ENCODE results near the gene SPATA16.
"Not testable (repeated sequence)": the region's sequence is repeated elsewhere in the genome, so short reads cannot be mapped to it uniquely, and the experiment has no call there.

SPATA16 gene

DNA sequence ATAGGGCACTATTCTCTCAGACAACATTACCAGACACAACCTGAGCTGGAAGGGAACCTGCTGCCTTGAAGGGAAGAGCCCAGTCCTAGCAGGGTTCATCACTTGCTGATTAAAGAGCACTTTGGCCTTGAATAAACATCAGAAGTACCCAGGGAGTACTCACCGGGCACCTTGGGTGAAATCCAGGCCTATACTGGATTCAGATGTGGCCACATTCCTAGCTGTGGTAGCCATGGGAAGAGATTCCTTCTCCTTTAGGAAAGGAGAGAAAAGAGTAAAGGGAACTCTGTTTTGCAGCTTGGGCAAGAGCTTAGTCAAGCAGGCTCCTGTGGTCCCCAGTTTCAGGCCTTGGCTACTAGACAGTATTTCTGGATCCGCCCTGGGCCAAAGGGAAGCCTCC lies 195.0 kb downstream of the SPATA16 start:
- DNase-seq (ENCODE audit: low spot score): no peak

DNA sequence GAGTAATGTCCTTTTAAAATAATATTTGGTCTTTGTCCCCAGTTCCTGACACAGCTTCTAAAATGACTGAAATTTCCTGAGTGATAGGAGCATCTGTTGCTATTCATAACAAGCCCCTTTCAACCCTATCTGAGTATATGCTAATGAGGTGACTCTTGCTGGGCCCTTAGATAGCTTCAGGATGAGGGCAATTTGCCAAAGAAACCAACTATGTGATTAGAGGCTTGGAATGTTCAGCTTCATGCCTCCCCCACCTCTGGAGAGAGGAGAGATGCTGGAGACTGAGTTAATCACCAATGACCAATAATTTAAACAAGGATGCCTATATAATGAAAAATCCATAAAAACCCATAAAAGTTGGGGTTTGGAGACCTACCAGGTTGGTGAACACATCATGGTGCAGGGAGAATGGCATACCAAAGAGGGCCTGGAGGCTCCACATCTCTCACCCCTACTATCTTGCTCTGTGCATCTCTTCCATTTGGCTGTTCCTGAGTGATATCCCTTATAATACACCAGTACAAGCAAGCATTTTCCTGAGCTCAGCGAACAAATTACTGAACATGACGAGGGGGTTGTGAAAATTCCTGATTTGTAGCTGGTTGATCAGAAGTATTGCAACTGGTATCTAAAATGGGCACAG lies 201.3 kb downstream of the SPATA16 start:
- no peak for DNase-seq (ENCODE audit: low spot score)

DNA sequence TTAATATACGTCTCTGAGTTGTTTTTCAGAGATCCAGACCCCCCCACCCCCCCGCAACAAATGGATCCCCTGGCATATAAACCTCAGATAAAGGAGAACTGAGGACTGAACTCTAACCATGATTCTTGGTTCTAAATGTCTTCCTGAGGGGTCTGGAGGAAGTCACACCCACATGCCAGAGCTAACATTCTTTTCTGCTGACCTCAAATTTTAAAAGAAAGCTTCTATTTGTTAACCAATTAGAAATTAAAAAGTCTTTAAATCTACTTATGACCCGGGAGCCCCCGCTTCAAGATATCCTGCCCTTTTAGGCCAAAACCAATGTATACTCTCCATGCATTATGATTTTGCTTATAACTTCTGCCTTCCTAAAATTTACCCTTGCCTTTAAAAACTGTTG lies 202.2 kb downstream of the SPATA16 start:
- no peak for DNase-seq (ENCODE audit: low spot score)

DNA sequence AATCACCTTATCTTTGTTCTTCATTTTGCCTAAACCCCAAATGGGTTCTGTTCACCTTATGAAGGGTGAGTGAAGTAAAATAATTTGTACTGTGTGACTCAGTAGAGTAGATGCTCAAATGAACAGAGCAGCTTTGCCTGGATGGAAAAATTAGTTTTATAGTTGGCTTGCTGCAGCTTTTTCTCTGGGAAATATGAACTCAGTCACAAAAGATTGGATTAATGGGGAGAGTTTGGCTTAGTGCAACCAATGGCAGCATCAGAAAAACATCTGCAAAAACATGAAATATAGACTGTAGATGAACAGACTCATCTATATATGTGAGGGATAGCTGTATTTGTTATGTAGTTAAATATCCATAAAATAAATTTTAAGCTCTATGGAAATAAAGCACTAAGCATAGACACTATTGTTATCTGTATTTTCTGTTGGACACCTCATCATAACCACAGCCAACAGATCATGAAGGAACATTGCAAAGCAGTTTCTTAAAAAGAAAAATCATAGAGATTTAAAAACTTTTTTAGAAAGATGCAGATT lies 209.2 kb downstream of the SPATA16 start:
- no peak for DNase-seq (ENCODE audit: low spot score)

DNA sequence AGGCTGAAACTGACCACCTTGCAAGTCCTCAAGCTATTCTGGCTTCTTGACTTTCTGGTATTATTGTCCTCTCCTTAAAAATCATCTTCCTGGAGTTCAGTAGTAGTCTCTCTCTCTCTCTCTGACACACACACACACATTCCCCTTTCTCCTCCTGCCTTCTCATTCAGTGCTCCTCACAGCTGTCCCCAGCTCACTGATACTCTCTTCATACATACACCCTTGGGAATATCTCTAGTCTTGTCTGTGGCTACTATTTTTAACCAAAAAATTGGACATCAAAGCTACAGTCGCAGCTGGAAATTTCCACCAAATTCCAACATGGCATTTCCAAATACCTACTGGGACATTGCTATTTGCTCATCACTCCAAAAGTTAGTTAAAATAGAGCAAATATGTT lies 211.6 kb downstream of the SPATA16 start:
- no peak for DNase-seq (ENCODE audit: low spot score)

- no peak for DNase-seq (ENCODE audit: low spot score)
Measured at GRCh38 chr3:172924546-172924945, 216.5 kb downstream of the SPATA16 start.

DNA sequence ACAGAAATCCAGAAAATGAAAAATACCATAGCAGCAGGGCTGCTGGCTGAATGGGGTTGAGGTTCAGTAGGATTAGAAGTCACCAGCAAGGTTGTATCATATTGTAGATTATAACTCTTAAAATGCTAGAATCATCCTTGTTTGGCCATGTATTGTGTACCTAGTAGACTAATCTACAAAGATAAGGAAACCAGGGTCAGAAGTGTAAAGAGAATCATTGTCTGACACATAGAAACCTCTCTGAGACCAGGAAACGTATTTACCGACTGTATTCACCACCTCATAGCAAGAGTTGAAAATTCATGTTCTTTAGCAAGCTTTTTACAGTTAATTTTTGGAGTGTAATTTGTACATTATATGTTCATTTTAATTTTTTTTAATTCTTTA lies 221.7 kb downstream of the SPATA16 start:
- DNase-seq (ENCODE audit: low spot score): no peak

GRCh38 chr3:172918568-172919296 lies 222.3 kb downstream of the SPATA16 start:
- no peak for DNase-seq (ENCODE audit: low spot score)

DNA sequence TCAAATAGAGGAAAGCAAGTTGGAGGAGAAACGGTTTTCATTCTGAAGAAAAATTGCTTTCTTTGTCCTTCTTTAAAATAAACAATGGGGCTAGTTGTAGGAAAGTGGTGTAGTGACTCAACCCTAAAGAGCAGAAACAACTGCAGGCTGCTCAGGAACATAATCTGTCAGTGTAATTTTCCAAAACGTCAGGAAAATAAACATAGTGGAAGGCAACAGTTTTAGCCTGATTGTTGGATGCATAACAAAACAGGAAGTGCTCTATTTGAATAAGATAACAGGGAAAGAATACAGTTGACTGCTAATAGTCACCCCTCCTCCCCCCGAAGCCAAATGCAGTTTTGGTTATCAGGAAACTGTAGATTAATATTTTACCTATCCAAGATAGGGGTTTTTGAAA lies 222.9 kb downstream of the SPATA16 start:
- no peak for DNase-seq (ENCODE audit: low spot score)

DNA sequence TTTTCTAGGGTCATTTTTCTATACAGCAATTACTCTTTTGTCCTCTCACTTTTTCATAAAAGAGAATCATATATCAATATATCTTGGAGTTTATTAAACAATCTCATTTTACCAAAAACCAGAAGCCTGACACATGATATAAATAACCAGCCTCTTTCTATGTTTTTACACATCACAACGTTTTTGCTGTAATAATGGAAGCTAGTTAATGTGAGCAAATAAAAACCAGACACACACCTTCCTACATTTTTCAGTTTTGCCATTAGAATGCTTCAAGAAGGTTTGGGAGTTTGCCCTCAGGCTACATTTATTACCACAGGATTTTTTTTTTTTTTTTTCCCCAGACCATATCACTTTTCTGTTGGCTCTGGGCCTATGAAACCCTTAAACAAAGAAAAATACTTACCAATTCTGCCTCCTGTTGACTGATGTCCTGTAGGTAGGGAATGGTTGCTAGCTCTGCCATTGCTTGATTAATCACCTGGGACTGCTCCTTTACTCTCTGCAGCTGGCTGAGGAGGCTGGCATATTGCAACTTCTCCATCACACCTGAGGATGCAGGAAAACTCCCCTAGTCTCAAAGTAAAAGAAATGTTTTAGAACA lies 225.0 kb downstream of the SPATA16 start:
- DNase-seq (ENCODE audit: low spot score): peak; percentile 36

GRCh38 chr3:172914854-172915253 lies 226.2 kb downstream of the SPATA16 start:
- no peak for DNase-seq (ENCODE audit: low spot score)

- no peak for DNase-seq (ENCODE audit: low spot score)
Measured at GRCh38 chr3:172913911-172914655, 227.0 kb downstream of the SPATA16 start.

- DNase-seq (ENCODE audit: low spot score): peak; percentile 19
Measured at GRCh38 chr3:172911142-172911541, 229.9 kb downstream of the SPATA16 start.

DNA sequence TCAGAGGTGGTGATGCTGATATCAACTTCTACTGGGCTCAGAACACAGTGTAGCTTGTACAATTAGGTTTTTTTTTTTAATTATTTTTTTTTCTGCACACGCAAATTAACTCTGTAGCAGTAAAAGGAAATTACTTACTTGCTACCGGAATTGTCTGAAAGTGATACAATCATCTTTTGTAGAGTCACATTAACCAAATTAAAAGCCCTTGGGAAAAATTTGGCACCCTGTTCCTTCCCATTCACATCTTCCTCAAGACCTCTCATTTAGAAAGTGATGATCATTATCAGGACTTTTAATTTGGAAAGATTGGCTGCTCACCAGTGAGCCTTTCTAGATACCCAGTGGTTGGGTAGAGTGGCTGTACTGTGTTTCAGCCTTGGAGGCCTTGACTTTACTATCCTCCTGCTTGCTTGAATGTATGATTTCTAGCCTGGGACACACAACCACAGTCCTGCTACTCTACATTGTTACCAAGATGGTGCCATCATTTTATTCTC lies 232.2 kb downstream of the SPATA16 start:
- DNase-seq (ENCODE audit: low spot score): no peak

DNA sequence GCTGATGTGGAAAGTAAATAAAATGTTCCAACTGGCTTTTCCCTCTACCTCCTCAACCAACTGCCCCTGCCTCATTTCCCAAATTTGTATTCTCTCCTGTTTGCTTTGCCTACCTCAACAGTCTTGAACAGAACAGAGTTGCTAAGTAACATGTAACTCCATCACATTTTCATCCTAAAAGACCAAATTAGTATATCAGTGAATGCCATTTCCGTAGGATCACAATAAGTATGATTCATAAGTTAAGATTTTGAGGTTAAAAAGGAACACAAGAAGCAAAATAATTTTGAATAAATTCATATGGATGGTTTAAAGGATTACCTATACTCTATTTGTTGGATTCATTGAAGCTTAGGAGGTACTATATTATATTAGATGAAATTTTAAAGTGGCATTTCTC lies 235.6 kb downstream of the SPATA16 start:
- DNase-seq (ENCODE audit: low spot score): no peak

- peak; percentile 23 for DNase-seq (ENCODE audit: low spot score)
Measured at GRCh38 chr3:172904711-172905373, 236.2 kb downstream of the SPATA16 start.

GRCh38 chr3:172903642-172904320 lies 237.3 kb downstream of the SPATA16 start:
- no peak for DNase-seq (ENCODE audit: low spot score)

GRCh38 chr3:172892158-172892557 lies 248.9 kb downstream of the SPATA16 start:
- no peak for DNase-seq (ENCODE audit: low spot score)

GRCh38 chr3:172885704-172886103 lies 255.3 kb downstream of the SPATA16 start:
- no peak for DNase-seq (ENCODE audit: low spot score)

- DNase-seq (ENCODE audit: low spot score): no peak
Measured at GRCh38 chr3:172882563-172882962, 258.5 kb downstream of the SPATA16 start.

DNA sequence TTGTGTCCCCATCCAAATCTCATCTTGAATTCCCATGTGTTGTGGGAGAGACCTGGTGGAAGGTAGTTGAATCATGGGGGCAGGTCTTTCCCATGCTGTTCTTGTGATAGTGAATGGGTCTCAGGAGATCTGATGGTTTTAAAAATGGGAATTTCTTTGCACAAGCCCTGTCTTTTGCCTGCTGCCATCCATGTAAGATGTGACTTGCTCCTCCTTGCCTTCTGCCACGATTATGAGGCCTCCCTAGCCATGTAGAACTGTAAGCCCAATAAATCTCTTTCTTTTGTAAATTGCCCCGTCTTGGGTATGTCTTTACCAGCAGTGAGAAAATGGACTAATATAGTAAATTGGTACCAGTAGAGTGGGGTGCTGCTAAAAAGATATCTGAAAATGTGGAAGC lies 261.7 kb downstream of the SPATA16 start:
- DNase-seq (ENCODE audit: low spot score): not testable (repeated sequence)
